GM12801 (cell line): ENCODE data around the gene NAA20.

Experiments used
- TF ChIP-seq, protein P1 (sequence below): IDR thresholded peaks from one replicate; pipeline ENCODE4 v1.5.1; 2011; ENCODE audit warnings: control low read depth; ENCODE audit not compliant: insufficient read length; ENCODE audit errors: extremely low read depth

The NAA20 gene

DNA sequence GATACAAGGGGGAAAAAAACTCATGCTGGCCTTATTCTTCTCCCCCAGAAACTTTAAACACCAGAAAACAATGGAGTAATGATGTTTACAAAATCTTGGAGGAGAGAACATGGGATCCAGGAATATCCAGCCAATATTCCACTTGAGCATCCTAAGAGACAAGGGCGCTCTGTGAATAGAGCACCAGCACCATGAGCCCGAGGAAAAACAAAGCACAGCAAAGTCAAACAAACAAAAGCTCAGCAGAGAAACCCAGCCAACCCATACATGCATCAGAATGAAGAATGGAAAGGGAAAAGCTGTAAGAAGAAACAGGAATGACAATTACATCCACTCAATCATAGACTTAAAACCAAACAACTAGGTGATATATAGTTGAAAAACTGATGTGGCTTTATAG lies 4.6 kb upstream of the NAA20 start:
- TF ChIP-seq, protein P1, sequence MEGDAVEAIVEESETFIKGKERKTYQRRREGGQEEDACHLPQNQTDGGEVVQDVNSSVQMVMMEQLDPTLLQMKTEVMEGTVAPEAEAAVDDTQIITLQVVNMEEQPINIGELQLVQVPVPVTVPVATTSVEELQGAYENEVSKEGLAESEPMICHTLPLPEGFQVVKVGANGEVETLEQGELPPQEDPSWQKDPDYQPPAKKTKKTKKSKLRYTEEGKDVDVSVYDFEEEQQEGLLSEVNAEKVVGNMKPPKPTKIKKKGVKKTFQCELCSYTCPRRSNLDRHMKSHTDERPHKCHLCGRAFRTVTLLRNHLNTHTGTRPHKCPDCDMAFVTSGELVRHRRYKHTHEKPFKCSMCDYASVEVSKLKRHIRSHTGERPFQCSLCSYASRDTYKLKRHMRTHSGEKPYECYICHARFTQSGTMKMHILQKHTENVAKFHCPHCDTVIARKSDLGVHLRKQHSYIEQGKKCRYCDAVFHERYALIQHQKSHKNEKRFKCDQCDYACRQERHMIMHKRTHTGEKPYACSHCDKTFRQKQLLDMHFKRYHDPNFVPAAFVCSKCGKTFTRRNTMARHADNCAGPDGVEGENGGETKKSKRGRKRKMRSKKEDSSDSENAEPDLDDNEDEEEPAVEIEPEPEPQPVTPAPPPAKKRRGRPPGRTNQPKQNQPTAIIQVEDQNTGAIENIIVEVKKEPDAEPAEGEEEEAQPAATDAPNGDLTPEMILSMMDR, result no peak

DNA sequence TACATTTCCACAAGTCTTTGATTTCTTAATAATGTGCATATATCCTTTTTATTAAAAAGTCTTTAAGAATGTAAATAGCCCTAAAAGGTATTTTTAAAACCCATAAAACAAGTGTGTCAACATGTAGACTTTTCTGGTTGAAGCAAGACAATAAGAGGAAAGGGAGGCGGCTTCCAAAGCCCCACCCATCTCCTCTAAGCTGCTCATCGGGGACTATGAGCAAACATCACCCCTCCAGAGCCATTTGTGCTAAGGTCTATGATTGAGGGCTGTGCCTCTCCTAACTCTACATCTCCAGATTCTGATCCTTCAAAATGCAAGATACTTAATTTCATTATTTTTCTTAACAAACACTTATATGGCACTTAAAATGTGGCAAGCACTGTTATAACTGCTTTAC lies 2.5 kb upstream of the NAA20 start:
- TF ChIP-seq, protein P1, result no peak

DNA sequence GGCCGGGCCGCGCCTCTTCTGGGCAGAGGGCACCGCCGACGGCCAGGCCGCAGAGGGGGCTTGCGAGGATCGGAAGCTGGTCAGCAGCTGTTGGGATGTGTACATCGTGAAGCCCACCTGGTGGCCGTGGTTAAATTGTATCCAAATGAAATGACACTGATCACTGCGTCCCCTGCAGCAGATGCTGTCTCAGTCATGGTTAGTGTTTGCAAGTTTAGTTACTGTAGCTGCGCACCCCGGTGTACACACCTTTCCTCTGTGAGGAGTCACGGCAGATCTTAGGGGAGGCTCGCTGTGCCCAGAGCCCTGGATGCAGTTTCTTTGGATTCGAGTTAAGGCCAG lies 653 bp downstream of the NAA20 start:
- TF ChIP-seq, protein P1, result no peak

DNA sequence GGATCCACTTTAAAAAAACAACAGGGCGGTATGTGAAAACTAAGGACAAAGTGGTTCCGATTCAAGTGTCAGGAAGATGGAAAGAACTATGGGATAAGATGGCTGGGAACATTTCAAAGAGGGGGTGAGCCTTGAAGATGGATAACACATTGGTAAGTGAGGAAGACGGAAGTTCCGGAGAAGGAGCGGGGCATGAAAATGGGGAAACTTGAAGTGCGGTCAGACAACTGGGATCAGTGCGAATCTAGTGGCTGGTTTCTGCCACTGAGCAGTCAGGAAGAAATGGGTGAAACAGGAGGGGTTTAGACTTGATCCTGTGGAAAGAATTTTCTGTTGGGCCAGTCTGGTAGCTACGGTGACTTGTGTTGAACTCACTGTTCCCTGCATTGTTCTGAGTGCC lies 1.2 kb downstream of the NAA20 start:
- TF ChIP-seq, protein P1, result no peak

DNA sequence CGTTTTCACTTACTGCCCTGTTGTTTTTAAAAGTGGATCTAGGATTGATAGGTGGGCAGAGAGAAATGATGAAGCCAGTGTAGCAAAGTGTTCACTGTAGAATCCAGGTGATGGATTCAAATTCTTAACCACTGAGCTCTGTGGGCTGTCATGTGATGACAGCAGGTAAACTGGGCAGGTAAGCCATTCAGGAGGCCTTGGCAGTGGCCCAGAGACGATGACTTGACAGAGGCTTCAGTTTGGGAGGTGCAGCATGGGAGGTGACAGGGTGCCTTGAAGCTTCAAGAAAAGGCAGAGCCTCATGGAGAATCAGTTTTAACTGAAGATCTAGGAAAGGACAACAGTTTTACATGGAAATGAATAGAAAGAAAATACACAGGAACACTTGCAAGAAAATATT lies 2.0 kb downstream of the NAA20 start:
- TF ChIP-seq, protein P1, result no peak

DNA sequence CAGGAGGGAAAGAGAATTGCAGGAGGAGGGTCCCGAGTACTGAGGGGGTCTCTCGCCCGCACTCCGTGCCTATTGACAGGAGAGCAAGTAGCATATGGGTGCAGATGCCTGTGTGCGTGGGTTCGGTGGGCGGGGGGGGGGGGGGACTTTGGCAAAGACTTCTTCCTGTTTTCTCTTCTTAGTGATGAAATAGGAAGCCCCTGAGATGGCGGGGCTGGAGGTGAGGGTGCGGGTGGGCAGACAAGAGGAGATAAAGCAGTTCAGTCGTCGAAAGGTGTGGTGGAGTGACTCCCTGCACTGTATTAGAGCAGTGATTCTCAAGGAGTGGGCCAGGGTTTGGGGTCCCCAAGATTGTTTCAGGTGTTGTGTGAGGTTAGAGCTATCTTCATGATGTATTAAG lies 3.7 kb downstream of the NAA20 start:
- TF ChIP-seq, protein P1, result no peak

DNA sequence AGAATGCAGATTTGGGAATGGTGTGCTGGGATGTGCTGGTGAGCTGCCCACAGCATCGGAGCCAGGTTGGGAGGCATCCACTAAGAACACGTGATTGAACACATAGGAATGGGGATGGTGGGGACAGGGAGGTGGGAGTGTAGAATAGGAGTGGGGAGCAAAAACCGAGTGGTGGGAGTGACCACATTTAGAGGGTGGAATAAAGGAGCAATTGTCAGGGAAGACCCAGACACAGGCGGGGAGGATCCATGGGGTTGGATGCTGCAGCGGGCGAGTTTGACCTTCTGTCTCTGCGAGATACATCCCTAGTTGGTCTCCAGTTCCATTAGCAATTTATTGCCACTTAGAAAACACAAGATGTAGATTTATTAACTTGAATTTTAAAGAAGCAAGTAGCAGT lies 4.7 kb downstream of the NAA20 start:
- TF ChIP-seq, protein P1, result no peak

DNA sequence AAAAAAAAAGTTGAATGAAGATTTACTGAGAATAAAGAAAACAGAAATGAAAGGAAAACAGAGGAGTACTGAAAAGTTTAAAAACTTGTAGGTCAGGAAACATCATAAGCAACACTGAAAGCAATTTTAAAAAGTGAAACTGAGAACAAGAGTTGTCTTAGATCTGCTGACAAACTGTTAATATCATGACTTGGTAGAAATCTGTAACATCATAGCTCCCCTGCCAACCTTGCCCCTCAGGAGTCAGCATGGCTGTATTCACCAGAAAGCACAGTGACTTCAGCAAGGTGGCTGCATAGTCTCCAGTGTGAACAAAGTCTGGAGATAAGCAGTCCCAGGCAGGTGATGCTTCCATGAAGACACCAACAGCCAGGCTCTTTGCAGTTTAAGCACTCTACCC lies 5.3 kb downstream of the NAA20 start:
- TF ChIP-seq, protein P1, result no peak
